ENCODE measurements around the gene MRPS7.
"Not testable (repeated sequence)": the region's sequence is repeated elsewhere in the genome, so short reads cannot be mapped to it uniquely, and the experiment has no call there.

The MRPS7 gene

DNA sequence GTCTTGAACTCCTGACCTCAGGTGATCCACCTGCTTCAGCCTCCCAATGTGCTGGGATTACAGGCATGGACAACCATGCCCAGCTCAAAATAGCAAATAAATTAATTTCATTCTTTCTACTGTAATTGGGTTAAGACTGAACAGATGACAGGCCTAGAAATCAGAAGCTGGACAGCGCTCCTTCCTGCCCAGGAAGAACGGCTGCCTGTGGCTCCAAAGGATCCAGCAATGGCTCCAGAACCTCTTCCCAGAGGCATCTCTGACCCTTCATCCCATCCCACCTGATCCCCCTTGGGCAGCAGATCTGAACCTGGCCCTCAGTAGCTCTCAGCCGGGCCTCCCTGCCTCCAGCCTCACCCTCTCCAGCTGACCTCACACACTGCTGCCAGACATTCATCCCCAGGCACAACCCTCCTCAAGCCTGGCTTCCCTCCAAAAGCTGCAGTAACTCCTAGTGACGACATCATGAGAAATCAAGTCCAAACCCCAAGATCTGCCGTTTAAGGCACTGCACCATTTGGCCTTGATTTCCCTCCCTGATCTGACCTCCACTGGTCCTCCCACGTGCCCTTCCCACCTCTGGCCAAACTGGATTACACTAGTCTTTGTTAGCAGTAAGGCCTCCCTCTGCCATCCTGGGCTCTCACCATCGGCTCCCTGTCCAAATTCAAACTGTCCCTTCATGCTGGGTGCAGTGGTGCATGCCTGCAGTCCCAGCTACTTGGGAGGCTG, 12.5 kb downstream of the MRPS7 start:
- Histone ChIP-seq H3K4me3 (IDR thresholded peaks at IDR 0.05; ENCODE audit: insufficient read depth, low read depth, low read length) (no peak overlapping the region), H3K4me2 (no peak overlapping the region), H3K79me2 (ENCODE audit: insufficient read depth, low read depth) (peaks cover 9% of the 10 kb centered on the region; the same call in 1 of the 2 replicates), H3K27me3 (ENCODE audit: insufficient read depth, low read depth) (no peaks in the 10 kb centered on the region), H3K4me1 (ENCODE audit: low read depth, poor library complexity, severe bottlenecking) (peaks cover 21% of the 10 kb centered on the region), H4K20me1 (ENCODE audit: insufficient read depth) (no peaks in the 10 kb centered on the region), H3K9ac (no peak overlapping the region), H3K27ac (no peak overlapping the region), H2AFZ (ENCODE audit: low read depth) (no peak overlapping the region), H3K36me3 (ENCODE audit: insufficient read depth) (no peaks in the 10 kb centered on the region; the same call in 1 of the 2 replicates)
- TF ChIP-seq, protein P1, sequence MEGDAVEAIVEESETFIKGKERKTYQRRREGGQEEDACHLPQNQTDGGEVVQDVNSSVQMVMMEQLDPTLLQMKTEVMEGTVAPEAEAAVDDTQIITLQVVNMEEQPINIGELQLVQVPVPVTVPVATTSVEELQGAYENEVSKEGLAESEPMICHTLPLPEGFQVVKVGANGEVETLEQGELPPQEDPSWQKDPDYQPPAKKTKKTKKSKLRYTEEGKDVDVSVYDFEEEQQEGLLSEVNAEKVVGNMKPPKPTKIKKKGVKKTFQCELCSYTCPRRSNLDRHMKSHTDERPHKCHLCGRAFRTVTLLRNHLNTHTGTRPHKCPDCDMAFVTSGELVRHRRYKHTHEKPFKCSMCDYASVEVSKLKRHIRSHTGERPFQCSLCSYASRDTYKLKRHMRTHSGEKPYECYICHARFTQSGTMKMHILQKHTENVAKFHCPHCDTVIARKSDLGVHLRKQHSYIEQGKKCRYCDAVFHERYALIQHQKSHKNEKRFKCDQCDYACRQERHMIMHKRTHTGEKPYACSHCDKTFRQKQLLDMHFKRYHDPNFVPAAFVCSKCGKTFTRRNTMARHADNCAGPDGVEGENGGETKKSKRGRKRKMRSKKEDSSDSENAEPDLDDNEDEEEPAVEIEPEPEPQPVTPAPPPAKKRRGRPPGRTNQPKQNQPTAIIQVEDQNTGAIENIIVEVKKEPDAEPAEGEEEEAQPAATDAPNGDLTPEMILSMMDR (conservative IDR thresholded peaks at IDR 0.05; ENCODE audit: low read depth, low read length): no peak

- Histone ChIP-seq H3K27ac (no peak overlapping the region), H3K4me2 (no peak overlapping the region)
Observed at GRCh38 chr17:75277664-75278071, 16.0 kb downstream of the MRPS7 start.

DNA sequence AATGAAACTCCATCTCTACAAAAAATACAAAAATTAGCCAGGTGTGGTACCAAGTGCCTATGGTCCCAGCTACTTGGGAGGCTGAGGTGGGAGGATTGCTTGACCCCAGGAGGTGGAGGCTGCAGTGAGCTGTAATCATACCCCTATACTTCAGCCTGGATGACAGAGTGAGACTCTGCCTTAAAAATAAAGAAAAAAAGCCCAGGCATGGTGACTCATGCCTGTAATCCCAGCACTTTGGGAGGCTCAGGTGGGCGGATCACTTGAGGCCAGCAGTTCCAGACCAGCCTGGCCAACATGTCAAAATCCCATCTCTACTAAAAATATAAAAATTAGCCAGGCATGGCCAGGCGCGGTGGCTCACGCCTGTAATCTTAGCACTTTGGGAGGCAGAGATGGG, 18.5 kb downstream of the MRPS7 start:
- H2AFZ ChIP-seq (ENCODE audit: low read depth); H3K4me2 ChIP-seq; H3K27ac ChIP-seq; H3K27me3 ChIP-seq (ENCODE audit: insufficient read depth, low read depth); H3K79me2 ChIP-seq (ENCODE audit: insufficient read depth, low read depth); H3K9ac ChIP-seq; H3K36me3 ChIP-seq (ENCODE audit: insufficient read depth); H3K4me1 ChIP-seq (ENCODE audit: low read depth, poor library complexity, severe bottlenecking); H4K20me1 ChIP-seq (ENCODE audit: insufficient read depth); H3K4me3 ChIP-seq (IDR thresholded peaks at IDR 0.05; ENCODE audit: insufficient read depth, low read depth, low read length): not testable (repeated sequence)

More at GRCh38 chr17:75277664-75278071, 16.0 kb downstream of the MRPS7 start:
- no peaks in the 10 kb centered on the region for H3K27me3 ChIP-seq (ENCODE audit: insufficient read depth, low read depth)
- peaks cover 2% of the 10 kb centered on the region for H3K4me1 ChIP-seq (ENCODE audit: low read depth, poor library complexity, severe bottlenecking)
- H4K20me1 ChIP-seq (ENCODE audit: insufficient read depth): no peaks in the 10 kb centered on the region
- H3K36me3 ChIP-seq (ENCODE audit: insufficient read depth): peaks cover 4% of the 10 kb centered on the region; the same call in 1 of the 2 replicates
- H2AFZ ChIP-seq (ENCODE audit: low read depth): no peak overlapping the region
- no peak overlapping the region for H3K9ac ChIP-seq
- TF ChIP-seq, protein P1 (conservative IDR thresholded peaks at IDR 0.05; ENCODE audit: low read depth, low read length): no peak
- no peaks in the 10 kb centered on the region; the same call in 1 of the 2 replicates for H3K79me2 ChIP-seq (ENCODE audit: insufficient read depth, low read depth)
- H3K4me3 ChIP-seq (IDR thresholded peaks at IDR 0.05; ENCODE audit: insufficient read depth, low read depth, low read length): no peak overlapping the region

- no peaks in the 10 kb centered on the region; the same call in 1 of the 2 replicates for H4K20me1 ChIP-seq (ENCODE audit: insufficient read depth)
- no peak overlapping the region for H2AFZ ChIP-seq (ENCODE audit: low read depth)
- no peaks in the 10 kb centered on the region for H3K27me3 ChIP-seq (ENCODE audit: insufficient read depth, low read depth)
- H3K79me2 ChIP-seq (ENCODE audit: insufficient read depth, low read depth): peaks cover 24% of the 10 kb centered on the region
- TF ChIP-seq, protein P1 (conservative IDR thresholded peaks at IDR 0.05; ENCODE audit: low read depth, low read length): no peak
- H3K4me2 ChIP-seq: no peak overlapping the region
- no peak overlapping the region for H3K4me3 ChIP-seq (IDR thresholded peaks at IDR 0.05; ENCODE audit: insufficient read depth, low read depth, low read length)
- H3K27ac ChIP-seq: no peak overlapping the region
- H3K4me1 ChIP-seq (ENCODE audit: low read depth, poor library complexity, severe bottlenecking): peaks cover 10% of the 10 kb centered on the region
- peaks cover 15% of the 10 kb centered on the region; the same call in 1 of the 2 replicates for H3K36me3 ChIP-seq (ENCODE audit: insufficient read depth)
- no peak overlapping the region for H3K9ac ChIP-seq
Observed at GRCh38 chr17:75285123-75285522, 23.4 kb downstream of the MRPS7 start.

GRCh38 chr17:75287221-75287620, 25.5 kb downstream of the MRPS7 start:
- H3K36me3 ChIP-seq (ENCODE audit: insufficient read depth): peaks cover 10% of the 10 kb centered on the region; the same call in 1 of the 2 replicates
- no peak overlapping the region for H3K27ac ChIP-seq
- peak overlapping the region; percentile 92; the same call in 1 of the 2 replicates for H3K4me2 ChIP-seq
- H3K79me2 ChIP-seq (ENCODE audit: insufficient read depth, low read depth): peaks cover 24% of the 10 kb centered on the region
- H3K9ac ChIP-seq: no peak overlapping the region
- no peaks in the 10 kb centered on the region; the same call in 1 of the 2 replicates for H4K20me1 ChIP-seq (ENCODE audit: insufficient read depth)
- no peaks in the 10 kb centered on the region for H3K27me3 ChIP-seq (ENCODE audit: insufficient read depth, low read depth)
- H2AFZ ChIP-seq (ENCODE audit: low read depth): no peak overlapping the region
- TF ChIP-seq, protein P1 (conservative IDR thresholded peaks at IDR 0.05; ENCODE audit: low read depth, low read length): no peak
- H3K4me3 ChIP-seq (IDR thresholded peaks at IDR 0.05; ENCODE audit: insufficient read depth, low read depth, low read length): no peak overlapping the region
- peaks cover 25% of the 10 kb centered on the region for H3K4me1 ChIP-seq (ENCODE audit: low read depth, poor library complexity, severe bottlenecking)
